Mucosa of stomach (tissue), 1 donor: ENCODE data around the gene TMPRSS13.
A peak's percentile ranks its signal among the peaks of the same experiment; 100 is the strongest.

Source experiments
- H3K27me3 ChIP-seq: one replicate; pipeline ENCODE4 v1.7.0; 2013; ENCODE audit warnings: mild to moderate bottlenecking, low read length; ENCODE audit not compliant: control insufficient read depth, insufficient read depth
- H3K36me3 ChIP-seq: one replicate; pipeline ENCODE4 v1.7.0; 2013; ENCODE audit warnings: low read length; ENCODE audit not compliant: control insufficient read depth, insufficient read depth
- H3K4me1 ChIP-seq: one replicate; pipeline ENCODE4 v1.7.0; 2013; ENCODE audit warnings: mild to moderate bottlenecking, low read length; ENCODE audit not compliant: control insufficient read depth, insufficient read depth
- H3K4me3 ChIP-seq: one replicate; pipeline ENCODE4 v1.7.0; 2013; ENCODE audit warnings: low read length
- H3K9ac ChIP-seq: one replicate; pipeline ENCODE4 v1.7.0; 2013; ENCODE audit warnings: mild to moderate bottlenecking, low read length, moderate library complexity
- H3K9me3 ChIP-seq: one replicate; pipeline ENCODE4 v1.7.0; 2013; ENCODE audit warnings: mild to moderate bottlenecking, low read length, moderate library complexity; ENCODE audit not compliant: control insufficient read depth
- donor health status: Pancreatic carcinoma.

TMPRSS13 gene

GRCh38 chr11:117887431-117888138 is 41.6 kb downstream of the TMPRSS13 start:
- Histone ChIP-seq H3K4me3 (no peak overlapping the region), H3K27me3 (peaks cover 4% of the 10 kb centered on the region), H3K4me1 (no peaks in the 10 kb centered on the region), H3K9me3 (no peaks in the 10 kb centered on the region), H3K9ac (no peak overlapping the region), H3K36me3 (no peaks in the 10 kb centered on the region)

DNA sequence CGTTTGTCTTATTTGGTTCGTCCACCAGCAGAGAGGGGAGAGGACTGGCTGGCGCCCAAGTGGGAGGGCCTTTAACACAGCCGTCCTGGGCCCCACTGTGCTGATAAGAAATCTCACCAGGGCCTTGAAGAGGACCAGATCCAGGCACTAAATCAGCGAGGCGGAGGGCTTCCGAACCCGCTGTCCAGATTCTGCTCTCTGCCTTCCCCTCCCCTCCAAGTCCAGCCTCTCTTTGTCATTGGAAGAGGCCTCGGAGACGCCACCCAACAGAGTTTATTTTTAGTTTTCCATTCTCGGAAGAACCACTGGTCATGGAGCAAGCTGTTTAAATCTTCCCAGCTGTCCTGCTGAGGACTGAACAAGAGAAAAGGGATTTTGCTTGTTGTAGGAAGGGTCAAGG is 43.4 kb downstream of the TMPRSS13 start:
- Histone ChIP-seq H3K4me1 (no peaks in the 10 kb centered on the region), H3K9ac (no peak overlapping the region), H3K36me3 (no peaks in the 10 kb centered on the region), H3K27me3 (peaks cover 12% of the 10 kb centered on the region), H3K9me3 (no peaks in the 10 kb centered on the region), H3K4me3 (no peak overlapping the region)

DNA sequence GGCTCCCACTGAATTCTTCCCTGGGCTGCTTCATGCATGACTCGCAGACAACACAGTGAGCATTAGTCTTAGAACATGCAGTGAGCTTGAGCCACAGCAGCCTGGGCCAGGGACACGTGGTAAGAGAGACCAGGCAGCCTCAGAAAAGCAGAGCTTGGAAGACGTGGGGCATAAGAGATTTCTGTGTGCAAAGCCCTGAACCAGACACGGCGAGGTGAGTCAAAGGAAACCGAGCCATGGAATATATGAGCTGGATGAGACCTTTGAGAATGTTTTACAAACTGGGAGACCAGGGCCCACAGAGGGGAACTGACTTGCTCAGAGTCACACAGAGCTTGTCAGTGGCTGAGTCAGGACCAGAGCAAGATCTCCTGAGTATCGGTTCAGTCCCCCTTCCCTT is 44.2 kb downstream of the TMPRSS13 start:
- H3K9ac ChIP-seq, result no peak overlapping the region
- no peaks in the 10 kb centered on the region for H3K4me1 ChIP-seq
- H3K9me3 ChIP-seq, result no peaks in the 10 kb centered on the region
- peaks cover 20% of the 10 kb centered on the region for H3K27me3 ChIP-seq
- H3K4me3 ChIP-seq, result no peak overlapping the region
- H3K36me3 ChIP-seq, result no peaks in the 10 kb centered on the region

DNA sequence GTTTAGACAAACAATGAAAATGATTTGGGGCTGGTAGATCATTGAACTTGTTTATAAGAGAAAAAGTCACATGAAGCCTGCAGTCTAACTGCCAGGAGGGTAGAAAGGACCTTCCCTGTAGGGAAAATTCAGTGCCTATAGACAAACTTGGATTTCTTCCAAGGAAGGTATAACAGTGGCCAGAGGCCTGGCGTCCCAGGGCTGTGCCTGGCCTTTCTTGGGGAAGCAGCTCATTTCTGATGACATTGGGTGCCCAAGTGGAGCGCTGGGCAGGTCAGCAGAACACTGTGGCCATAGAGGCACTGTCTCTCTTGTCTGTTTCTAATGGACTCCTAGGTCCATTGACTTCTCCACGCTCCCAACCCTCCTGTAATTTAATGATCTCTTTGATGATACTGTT is 46.1 kb downstream of the TMPRSS13 start:
- Histone ChIP-seq H3K9ac (no peak overlapping the region), H3K9me3 (no peaks in the 10 kb centered on the region), H3K27me3 (peaks cover 38% of the 10 kb centered on the region), H3K36me3 (no peaks in the 10 kb centered on the region), H3K4me3 (no peak overlapping the region), H3K4me1 (no peaks in the 10 kb centered on the region)

DNA sequence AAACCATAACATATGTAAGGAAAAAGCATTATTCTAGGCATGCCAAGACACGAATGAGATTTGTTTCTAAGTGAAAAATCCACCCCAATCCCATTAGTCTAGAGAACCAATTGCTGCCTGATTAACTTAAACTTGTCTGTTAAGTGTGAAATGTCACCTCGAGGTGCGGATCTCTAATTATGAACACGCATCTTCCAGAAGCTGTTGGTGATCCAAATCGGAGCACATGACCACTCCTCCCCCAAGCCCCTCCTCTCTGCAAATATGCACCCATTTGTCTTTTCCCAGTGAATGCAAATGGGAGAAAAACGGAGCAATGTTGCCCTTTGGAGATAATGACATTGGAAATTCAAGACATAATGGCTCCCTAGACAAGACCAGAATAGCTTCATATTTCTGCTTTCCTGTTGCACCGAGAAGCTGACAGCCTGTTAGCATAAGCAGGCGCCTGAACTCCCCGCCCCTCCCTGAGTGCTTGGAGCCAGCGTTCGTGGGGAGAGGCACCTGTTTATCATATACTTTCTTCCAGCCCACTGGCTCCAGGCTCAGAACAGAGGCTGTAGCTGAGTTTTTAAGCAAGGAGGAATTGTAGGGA is 46.8 kb downstream of the TMPRSS13 start:
- no peak overlapping the region for H3K9ac ChIP-seq
- H3K27me3 ChIP-seq, result peaks cover 42% of the 10 kb centered on the region
- H3K4me1 ChIP-seq, result no peaks in the 10 kb centered on the region
- no peak overlapping the region for H3K4me3 ChIP-seq
- H3K9me3 ChIP-seq, result no peaks in the 10 kb centered on the region
- H3K36me3 ChIP-seq, result no peaks in the 10 kb centered on the region

DNA sequence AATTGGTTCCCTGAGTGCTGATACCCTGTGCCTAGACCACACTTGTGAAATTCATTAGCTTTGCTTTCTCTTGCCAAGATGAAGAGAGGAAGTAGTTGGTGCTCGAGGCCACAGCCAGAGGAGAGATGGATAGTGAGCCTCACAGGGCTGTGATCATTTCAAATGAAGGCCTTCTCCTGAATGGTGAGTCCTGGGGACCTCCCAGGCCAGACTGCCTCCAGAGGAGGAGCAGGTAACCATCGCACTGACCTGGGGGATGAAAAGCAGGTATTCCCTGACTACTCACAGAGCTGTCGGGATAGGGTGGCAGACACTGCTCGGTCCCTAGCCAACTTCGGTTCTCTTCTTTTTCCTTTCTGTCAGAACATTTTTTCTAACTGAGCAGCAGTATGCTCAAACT is 48.0 kb downstream of the TMPRSS13 start:
- H3K9me3 ChIP-seq, result no peaks in the 10 kb centered on the region
- peaks cover 52% of the 10 kb centered on the region for H3K27me3 ChIP-seq
- H3K9ac ChIP-seq, result no peak overlapping the region
- H3K36me3 ChIP-seq, result no peaks in the 10 kb centered on the region
- peaks cover 2% of the 10 kb centered on the region for H3K4me1 ChIP-seq
- H3K4me3 ChIP-seq, result no peak overlapping the region

- Histone ChIP-seq H3K27me3 (peaks cover 67% of the 10 kb centered on the region), H3K9ac (no peak overlapping the region), H3K9me3 (no peaks in the 10 kb centered on the region), H3K36me3 (no peaks in the 10 kb centered on the region), H3K4me1 (peaks cover 8% of the 10 kb centered on the region), H3K4me3 (no peak overlapping the region)
Measured at GRCh38 chr11:117879516-117880480, 49.4 kb downstream of the TMPRSS13 start.

DNA sequence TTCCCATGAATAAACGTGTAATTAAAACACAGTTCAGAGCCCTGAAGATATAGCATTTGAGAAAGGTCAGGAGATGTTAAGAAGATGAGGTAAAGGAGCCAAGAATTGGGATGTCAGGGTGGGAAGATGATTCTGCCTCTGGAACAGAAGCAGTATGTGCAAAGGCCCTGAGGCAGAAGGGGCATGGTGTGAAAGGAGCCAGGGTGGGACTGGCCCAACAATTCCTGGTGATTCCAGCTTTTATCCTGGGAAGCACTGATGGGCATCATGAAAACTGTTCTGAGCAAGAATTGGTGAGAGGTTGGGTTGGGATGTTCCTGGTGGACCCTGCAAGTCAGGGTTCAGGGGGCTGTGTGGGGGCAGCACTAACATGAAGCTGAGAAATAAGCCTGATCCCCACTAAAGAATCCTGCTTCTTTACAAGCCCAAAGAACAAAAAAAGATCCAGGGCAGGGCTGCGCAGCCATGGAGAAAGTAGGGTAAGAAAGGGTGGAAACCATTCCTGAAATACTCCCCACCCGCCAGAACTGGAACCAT is 50.2 kb downstream of the TMPRSS13 start:
- H3K9me3 ChIP-seq, result no peaks in the 10 kb centered on the region
- H3K4me1 ChIP-seq, result peaks cover 8% of the 10 kb centered on the region
- peaks cover 74% of the 10 kb centered on the region for H3K27me3 ChIP-seq
- no peaks in the 10 kb centered on the region for H3K36me3 ChIP-seq
- no peak overlapping the region for H3K9ac ChIP-seq
- no peak overlapping the region for H3K4me3 ChIP-seq

- H3K4me1 ChIP-seq, result peaks cover 8% of the 10 kb centered on the region
Measured at GRCh38 chr11:117878314-117878938, 50.8 kb downstream of the TMPRSS13 start.

DNA sequence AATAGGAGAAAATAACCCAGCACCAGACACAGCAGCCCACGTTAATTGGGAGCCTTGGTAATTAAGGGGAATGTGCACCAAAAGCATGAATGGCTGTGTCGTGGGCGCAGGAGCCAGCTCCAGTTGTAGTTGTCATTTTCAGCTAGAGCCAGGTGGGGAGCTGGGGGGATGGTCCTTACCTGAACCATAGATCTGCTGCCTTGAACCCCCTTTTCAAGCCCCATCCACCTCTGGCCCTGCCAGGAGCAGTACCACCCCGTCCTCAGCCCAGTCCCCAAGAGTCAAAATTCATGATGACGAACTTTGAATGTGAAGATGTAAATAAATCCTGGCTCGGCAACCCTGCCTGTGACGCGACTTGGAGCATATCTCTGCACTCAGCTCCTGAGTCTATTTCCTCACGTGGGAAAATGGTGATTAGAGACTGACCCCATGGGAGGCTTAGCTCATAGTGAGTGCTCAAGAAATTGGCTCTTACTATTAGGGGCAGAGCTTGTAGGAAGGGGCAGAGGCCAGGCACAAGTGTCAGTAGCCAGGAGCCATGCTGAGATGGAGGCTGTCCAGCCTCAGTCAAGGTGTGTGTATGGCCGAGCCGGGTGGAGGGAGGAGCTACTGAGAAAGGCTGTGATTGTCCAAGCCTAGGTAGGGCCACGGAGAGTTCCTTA is 52.0 kb downstream of the TMPRSS13 start:
- Histone ChIP-seq H3K4me1 (peaks cover 8% of the 10 kb centered on the region), H3K9ac (peak overlapping the region; percentile 17), H3K4me3 (no peak overlapping the region), H3K27me3 (peaks cover 86% of the 10 kb centered on the region), H3K36me3 (no peaks in the 10 kb centered on the region), H3K9me3 (no peaks in the 10 kb centered on the region)

More at GRCh38 chr11:117878314-117878938, 50.8 kb downstream of the TMPRSS13 start:
- Histone ChIP-seq H3K9ac (no peak overlapping the region), H3K9me3 (no peaks in the 10 kb centered on the region), H3K36me3 (no peaks in the 10 kb centered on the region), H3K27me3 (peaks cover 80% of the 10 kb centered on the region), H3K4me3 (no peak overlapping the region)
